ENCODE results near the gene PRR14L. TPM values are rescaled to one million over a fixed set of nuclear protein-coding genes. Genes with fewer than 3 reads are reported as not detected.
"Not testable (repeated sequence)": the region's sequence is repeated elsewhere in the genome, so short reads cannot be mapped to it uniquely, and the experiment has no call there.

The PRR14L gene
- total RNA-seq, 6 donors from 2014 or later: 23.7 to 57.6 (median 40.6) TPM

DNA sequence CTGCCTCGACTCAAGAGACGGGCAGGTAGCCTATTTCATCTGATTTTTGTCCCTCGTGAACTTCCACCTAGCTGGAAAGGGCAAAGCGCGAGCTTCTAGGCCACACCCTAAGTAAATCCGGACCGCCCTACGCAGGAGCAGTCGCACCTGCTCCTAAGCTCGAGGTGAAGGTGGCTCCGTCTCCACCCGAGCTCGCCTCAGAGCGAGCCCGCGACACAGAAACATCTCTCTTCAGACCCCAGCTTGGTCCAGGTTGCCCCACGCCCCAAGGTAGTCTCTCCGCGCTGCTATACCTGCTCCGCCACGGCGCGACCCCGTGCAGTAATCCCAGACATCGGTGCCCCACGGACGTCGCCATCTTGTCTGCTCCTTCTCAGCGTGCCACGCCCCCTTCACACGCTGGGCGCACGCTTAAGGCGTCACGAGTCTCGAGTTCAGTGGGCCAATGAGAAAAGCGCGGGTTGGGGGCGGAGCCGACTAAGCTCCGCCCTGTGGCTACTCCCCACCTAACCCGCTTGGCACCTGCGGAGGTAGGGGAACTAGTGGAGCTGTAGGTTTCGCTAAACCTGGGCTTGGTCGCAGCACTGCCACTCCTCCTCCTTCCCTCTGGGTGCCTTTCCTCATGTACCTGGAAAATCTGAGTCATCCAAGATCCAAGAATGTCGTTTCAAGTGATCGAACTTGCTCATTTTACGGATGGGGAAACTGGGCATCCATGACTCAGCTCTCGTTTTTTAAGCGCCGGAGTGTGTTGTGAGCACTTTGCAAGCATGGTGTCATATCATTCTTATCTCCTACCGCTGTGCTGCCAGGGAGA, 87.9 kb downstream of the PRR14L start, which contains the start of gene PISD:
PISD (minus strand) TSS at position 365 of the 817 bp plus-strand sequence; CDS start at position 358, 7 bp downstream.
- peak within 1 kb of the TSS; percentile 64 to 76 (median 69) for H3K27ac ChIP-seq
- no peaks in the 10 kb centered on the region for H3K27me3 ChIP-seq
- no peaks in the 10 kb centered on the region for H3K36me3 ChIP-seq
- no peaks in the 10 kb centered on the region for H3K9me3 ChIP-seq
- H3K4me3 ChIP-seq: peak within 1 kb of the TSS; percentile 71 to 95 (median 90)
- ATAC-seq (ENCODE audit: low FRiP score in 2 of 2) (peak; percentile 99 to 100), DNase-seq (peak; percentile 94 to 98)
- peaks cover 14 to 32% (median 18%) of the 10 kb centered on the region in 4 donors for H3K4me1 ChIP-seq
- WGBS, 2 donors: 4 to 7% methylated on average over 16 to 50 of the region's 52 CpGs
- TF ChIP-seq POLR2AphosphoS5 (IDR thresholded peaks at IDR 0.05): peak; percentile 84 to 88
- peak in 3 of 4 donors; percentile 42 to 80 (median 62) for TF ChIP-seq POLR2A (IDR thresholded peaks at IDR 0.05)
- no peak for TF ChIP-seq EP300 (IDR thresholded peaks at IDR 0.05)
- TF ChIP-seq, protein P1, sequence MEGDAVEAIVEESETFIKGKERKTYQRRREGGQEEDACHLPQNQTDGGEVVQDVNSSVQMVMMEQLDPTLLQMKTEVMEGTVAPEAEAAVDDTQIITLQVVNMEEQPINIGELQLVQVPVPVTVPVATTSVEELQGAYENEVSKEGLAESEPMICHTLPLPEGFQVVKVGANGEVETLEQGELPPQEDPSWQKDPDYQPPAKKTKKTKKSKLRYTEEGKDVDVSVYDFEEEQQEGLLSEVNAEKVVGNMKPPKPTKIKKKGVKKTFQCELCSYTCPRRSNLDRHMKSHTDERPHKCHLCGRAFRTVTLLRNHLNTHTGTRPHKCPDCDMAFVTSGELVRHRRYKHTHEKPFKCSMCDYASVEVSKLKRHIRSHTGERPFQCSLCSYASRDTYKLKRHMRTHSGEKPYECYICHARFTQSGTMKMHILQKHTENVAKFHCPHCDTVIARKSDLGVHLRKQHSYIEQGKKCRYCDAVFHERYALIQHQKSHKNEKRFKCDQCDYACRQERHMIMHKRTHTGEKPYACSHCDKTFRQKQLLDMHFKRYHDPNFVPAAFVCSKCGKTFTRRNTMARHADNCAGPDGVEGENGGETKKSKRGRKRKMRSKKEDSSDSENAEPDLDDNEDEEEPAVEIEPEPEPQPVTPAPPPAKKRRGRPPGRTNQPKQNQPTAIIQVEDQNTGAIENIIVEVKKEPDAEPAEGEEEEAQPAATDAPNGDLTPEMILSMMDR (IDR thresholded peaks at IDR 0.05): no peak

DNA sequence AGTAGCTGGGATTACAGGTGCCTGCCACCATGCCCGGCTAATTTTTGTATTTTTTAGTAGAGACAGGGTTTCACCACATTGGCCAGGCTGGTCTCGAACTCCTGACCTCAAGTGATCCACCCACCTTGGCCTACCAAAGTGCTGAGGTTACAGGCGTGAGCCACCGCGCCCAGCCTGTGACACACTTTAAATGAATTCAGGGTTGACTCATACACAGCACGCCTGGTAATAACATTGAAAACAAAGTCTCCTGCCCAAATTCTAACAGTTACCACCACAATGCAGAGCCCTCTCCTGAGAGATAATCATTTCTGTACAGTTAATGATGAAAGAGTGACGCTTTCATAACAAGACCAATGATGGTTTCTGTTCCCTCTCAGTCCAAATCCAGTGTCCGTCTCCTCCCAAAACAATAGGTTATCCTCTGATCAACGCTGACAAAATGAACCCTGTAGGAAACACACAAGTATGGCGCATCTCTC, 89.0 kb downstream of the PRR14L start:
- not testable (repeated sequence) for H3K27me3 ChIP-seq; H3K36me3 ChIP-seq; ATAC-seq (ENCODE audit: low FRiP score in 2 of 2); DNase-seq; H3K9me3 ChIP-seq
- Histone ChIP-seq H3K27ac (peak overlapping the region in 1 of 4 donors; percentile 70), H3K4me1 (peaks cover 14 to 31% (median 18%) of the 10 kb centered on the region in 4 donors), H3K4me3 (peak overlapping the region in 3 of 4 donors; percentile 89 to 95 (median 92))
- 58 to 61% methylated on average over 10 of the region's 10 CpGs for WGBS, 2 donors

DNA sequence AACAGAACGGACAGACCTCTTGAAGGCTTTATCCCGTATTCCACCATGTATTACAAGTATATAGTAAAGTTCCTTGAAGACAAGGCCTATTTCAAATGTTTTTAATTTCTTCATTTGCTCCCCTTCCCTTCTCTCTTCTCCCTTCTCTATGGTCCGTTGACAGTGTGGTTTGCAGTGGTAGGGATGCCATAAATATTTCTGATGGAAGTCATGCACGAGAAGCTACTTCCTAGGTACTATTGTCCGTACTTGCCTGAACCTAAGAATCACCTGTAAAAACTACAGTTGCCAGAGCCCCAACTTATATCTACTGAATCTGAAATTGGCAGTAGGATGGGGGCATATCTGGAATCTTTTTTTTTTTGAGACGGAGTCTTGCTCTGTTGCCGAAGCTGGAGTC, 90.7 kb downstream of the PRR14L start:
- H3K27me3 ChIP-seq: no peaks in the 10 kb centered on the region
- no peak overlapping the region for H3K27ac ChIP-seq
- H3K4me1 ChIP-seq: peaks cover 14 to 25% (median 18%) of the 10 kb centered on the region in 4 donors
- H3K36me3 ChIP-seq: no peaks in the 10 kb centered on the region
- 83 to 86% methylated on average over 7 of the region's 7 CpGs for WGBS, 2 donors
- no peaks in the 10 kb centered on the region for H3K9me3 ChIP-seq
- TF ChIP-seq, protein P1 (IDR thresholded peaks at IDR 0.05): no peak
- no peak for TF ChIP-seq EP300 (IDR thresholded peaks at IDR 0.05)
- TF ChIP-seq POLR2AphosphoS5 (IDR thresholded peaks at IDR 0.05): no peak
- TF ChIP-seq POLR2A (IDR thresholded peaks at IDR 0.05): no peak
- no peak for DNase-seq
- H3K4me3 ChIP-seq: no peak overlapping the region
- ATAC-seq (ENCODE audit: low FRiP score in 2 of 2): no peak

DNA sequence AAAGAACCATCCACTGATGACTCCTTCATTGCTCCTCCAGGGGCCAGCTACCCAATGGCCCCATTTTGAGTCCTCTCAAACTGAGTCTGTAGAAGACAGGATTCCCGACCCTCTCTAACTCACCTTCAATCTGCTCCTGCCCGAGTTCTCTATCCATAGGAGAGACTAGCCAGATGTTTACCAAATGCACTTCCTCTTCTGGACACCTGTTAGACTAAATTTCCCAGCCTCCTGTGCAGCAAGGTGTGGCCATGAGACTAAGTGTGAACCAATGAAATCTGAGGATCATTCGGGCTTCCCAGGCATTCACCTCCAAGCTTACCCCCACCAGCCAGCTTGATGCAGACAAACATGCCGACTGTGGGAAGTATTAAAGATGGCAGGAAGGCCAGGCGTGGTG, 95.5 kb downstream of the PRR14L start:
- TF ChIP-seq POLR2AphosphoS5 (IDR thresholded peaks at IDR 0.05) (no peak), POLR2A (IDR thresholded peaks at IDR 0.05) (no peak), EP300 (IDR thresholded peaks at IDR 0.05) (no peak)
- TF ChIP-seq, protein P1 (IDR thresholded peaks at IDR 0.05): no peak
- H3K27ac ChIP-seq: no peak overlapping the region

DNA sequence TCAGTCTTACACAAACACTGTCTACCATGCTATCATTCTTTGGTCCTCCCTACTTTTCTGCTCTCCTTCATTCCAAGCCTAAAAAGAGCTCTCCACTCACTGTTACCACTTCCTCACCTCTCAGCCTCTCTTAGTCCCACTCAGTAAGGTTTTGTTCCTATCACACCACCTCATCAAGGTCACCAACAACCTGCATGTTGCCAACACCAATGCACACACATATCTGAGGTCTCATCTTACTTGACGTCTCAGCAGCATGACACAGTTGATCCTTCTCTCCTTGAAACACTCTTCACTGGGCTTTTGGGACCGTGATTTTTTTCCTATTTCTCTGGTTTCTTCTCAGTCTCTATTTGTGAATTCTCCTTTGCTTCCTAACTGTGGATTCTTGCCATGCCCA, 96.0 kb downstream of the PRR14L start:
- Histone ChIP-seq H3K4me1 (peaks cover 4 to 21% (median 8%) of the 10 kb centered on the region in 4 donors), H3K27ac (no peak overlapping the region), H3K36me3 (peaks cover 0 to 8% (median 1%) of the 10 kb centered on the region in 4 donors), H3K9me3 (no peaks in the 10 kb centered on the region), H3K4me3 (no peak overlapping the region), H3K27me3 (no peaks in the 10 kb centered on the region)
- WGBS, 2 donors: 91 to 94% methylated on average over 2 of the region's 2 CpGs
- TF ChIP-seq, protein P1 (IDR thresholded peaks at IDR 0.05): no peak
- TF ChIP-seq POLR2A (IDR thresholded peaks at IDR 0.05) (no peak), POLR2AphosphoS5 (IDR thresholded peaks at IDR 0.05) (no peak), EP300 (IDR thresholded peaks at IDR 0.05) (no peak)
- no peak for ATAC-seq (ENCODE audit: low FRiP score in 2 of 2)
- DNase-seq: no peak

More for the DNA sequence above, 95.5 kb downstream of the PRR14L start:
- peaks cover 4 to 21% (median 8%) of the 10 kb centered on the region in 4 donors for H3K4me1 ChIP-seq
- no peak overlapping the region for H3K4me3 ChIP-seq
- H3K9me3 ChIP-seq: no peaks in the 10 kb centered on the region
- WGBS, 2 donors: 92 to 96% methylated on average over 5 of the region's 5 CpGs
- H3K27me3 ChIP-seq: no peaks in the 10 kb centered on the region
- peaks cover 0 to 4% (median 0%) of the 10 kb centered on the region in 4 donors for H3K36me3 ChIP-seq
- DNase-seq: no peak
- no peak for ATAC-seq (ENCODE audit: low FRiP score in 2 of 2)

All from upper lobe of left lung (tissue), 6 donors.